HG03558 (cell line): ENCODE measurements around the gene CLIP2.
"Not testable (repeated sequence)": the region's sequence is repeated elsewhere in the genome, so short reads cannot be mapped to it uniquely, and the experiment has no call there.

Source experiments
- ATAC-seq: cut with Tn5 transposase; IDR thresholded peaks from one replicate; pipeline ENCODE4 v1.9.1; 2021; ENCODE audit warnings: moderate number of reproducible peaks; ENCODE audit not compliant: unreplicated experiment; ENCODE audit errors: extremely low read depth

Gene CLIP2

GRCh38 chr7:74325210-74325565 lies 36.0 kb downstream of the CLIP2 start:
- no peak for ATAC-seq

DNA sequence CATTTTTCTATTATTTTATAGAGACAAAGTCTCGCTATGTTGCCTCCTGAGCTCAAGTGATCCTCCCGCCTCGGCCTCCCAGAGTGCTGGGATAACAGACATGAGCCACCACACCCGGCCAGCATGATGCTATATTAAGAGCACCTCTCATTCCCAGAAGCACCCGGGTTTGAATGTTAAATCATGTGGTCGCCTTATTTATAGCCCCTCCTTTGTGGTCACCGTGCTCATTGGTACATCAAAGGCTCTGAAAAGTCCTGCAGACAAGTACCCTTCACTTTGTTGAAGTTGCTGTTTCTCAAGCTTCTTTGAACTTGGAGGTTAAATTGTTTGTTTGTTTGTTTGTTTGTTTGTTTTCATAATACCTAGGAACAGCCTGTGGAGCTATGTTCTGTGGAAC lies 40.0 kb downstream of the CLIP2 start:
- ATAC-seq = no peak

DNA sequence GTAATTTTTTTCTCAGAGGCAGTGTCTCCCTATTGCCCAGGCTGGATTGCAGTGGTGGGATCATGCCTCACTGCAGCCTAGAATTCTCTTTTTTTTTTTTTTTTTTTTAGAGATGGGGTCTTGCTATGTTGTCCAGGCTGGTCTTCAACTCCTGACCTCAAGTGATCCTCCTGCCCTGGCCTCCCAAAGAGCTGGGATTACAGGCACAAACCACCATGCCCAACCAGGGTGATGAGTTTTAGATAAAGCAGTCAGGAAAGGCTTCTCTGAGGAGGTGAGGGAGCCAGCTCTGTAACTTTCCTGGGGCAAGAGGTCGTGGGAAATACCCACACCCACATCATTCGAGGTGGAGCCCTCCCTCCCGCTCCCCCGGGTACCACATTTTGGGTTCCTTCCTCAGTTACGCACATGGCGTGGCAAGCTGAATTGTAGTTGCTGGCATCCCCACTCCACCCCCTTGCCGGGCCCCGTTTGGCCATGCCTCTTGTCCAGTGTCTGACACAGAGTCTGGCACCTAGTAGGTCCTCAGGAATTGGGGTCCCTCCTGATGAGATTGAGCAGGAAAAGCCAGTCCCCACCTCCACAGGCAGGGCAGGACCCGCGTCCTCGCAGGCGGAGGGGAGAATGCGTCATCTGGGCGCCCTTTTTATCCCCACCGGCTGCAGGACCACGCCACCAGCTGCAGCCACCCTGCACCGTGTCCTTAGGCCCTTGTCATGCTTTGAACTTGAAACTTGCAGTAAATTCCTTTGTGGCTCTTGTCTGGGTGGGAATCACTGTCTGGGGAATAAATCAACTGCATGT lies 43.4 kb downstream of the CLIP2 start:
- ATAC-seq = no peak

DNA sequence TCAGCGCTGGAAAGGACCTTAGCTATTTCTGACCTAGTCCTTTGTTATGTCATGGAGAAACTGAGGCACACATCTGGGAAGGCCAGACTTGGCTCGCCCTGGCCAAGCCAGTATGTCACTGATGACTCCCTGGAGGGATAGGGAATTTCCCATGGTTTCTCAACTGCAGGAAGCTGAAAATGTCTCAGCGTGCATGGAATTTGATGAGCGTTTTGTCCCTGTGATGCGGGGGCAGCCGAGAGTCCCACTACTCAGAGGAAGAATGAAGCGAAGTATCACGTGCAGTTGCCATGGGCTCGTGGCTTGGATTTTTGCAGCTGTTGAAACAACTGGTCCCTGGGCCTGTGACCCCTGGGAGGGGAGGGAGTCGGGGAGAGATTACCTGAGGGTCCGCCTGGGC lies 44.8 kb downstream of the CLIP2 start:
- no peak for ATAC-seq

DNA sequence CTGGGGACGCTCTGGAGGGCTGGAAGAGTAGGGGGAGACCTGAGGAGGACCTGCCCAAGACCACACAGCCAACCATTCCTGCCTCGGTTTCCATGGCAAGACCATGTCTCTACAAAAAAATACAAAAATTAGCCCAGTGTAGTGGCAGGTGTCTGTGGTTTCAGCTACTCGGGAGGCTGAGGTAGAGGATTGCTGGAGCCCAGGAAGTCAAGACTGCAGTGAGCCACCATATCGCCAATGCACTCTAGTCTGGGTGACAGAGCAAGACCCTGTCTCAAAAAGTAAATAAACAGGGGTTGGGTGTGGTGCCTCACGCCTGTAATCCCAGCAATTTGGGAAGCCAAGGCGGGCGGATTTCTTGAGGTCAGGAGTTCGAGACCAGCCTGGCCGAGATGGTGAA lies 48.7 kb downstream of the CLIP2 start:
- no peak for ATAC-seq

GRCh38 chr7:74338366-74339108 lies 49.3 kb downstream of the CLIP2 start:
- no peak for ATAC-seq

DNA sequence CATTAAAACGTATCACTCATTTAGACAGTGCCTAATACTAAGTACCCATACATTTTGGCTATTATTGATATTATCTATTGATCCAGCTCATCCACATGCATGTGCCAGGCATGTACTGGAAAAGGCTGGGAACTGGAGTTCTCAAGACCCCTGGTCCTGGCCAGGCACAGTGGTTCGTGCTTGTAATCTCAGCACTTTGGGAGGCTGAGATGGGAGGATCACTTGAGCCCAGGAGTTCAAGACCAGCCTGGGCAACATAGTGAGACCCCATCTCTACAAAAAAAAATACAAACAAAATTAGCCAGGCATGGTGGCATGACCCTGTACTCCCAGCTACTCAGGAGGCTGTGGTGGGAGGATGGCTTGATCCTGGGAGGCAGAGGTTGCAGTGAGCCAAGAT lies 50.4 kb downstream of the CLIP2 start:
- ATAC-seq = not testable (repeated sequence)

GRCh38 chr7:74343281-74344131 lies 54.3 kb downstream of the CLIP2 start:
- ATAC-seq = no peak

GRCh38 chr7:74344132-74344496 lies 54.9 kb downstream of the CLIP2 start:
- ATAC-seq = no peak

DNA sequence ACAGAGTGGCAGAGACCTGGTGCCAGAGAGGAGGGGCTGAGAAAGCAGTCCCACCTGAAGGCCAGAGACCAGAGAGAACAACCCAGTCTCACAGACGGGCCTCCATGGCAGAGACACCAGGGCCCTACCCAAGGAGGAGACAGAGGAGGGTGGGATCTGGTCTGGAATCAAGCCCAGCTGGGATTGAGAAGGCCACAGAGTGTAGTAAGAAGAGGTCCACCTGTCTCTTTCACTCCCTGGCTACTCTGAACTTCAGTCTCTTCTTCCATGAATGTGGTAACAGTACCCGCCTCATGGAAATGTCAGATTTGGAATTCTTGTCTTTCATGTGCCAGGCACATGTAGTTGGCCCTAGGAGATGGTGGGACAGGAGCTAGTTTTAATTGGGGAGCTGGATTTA lies 55.6 kb downstream of the CLIP2 start:
- ATAC-seq = no peak

GRCh38 chr7:74345970-74346369 lies 56.8 kb downstream of the CLIP2 start:
- ATAC-seq = no peak

DNA sequence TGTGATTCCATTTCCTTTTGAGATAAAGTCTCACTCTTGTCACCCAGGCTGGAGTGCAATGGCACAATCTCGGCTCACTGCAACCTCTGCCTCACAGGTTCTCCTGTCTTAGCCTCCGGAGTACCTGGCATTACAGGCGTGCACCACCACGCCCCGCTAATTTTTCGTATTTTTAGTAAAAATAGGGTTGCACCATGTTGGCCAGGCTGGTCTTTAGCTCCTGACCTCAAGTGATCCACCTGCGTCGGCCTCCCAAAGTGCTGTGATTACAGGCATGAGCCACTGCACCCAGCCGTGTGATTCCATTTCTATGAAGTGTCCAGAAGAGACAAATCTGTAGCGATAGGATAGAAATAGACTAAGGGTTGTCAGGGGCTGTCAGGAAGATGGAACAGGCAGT lies 60.4 kb downstream of the CLIP2 start:
- ATAC-seq = no peak

- ATAC-seq = no peak
These were observed 61.5 kb downstream of the CLIP2 start for GRCh38 chr7:74350751-74351150.

- ATAC-seq = no peak
These were observed 62.6 kb downstream of the CLIP2 start for GRCh38 chr7:74351836-74352235.

- ATAC-seq = not testable (repeated sequence)
These were observed 63.4 kb downstream of the CLIP2 start for GRCh38 chr7:74352551-74353138.

DNA sequence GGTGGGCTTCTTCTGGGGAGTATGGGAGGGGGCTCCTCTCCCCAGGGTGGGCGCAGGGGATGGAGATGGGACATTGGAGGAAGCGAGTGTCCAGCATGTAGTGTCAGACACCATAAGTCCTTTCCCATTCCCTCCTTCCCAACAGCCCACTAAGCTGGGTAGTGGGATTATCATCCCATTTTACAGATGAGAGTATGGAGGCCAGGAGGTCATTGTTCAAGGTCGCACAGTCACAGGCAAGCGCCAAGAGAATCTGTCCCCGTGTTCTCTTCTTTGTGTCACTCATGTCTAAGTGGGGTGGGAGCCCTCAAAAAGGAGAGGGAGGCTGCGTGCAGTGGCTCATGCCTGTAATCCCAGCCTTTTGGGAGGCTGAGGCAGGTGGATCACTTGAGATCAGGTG lies 64.8 kb downstream of the CLIP2 start:
- no peak for ATAC-seq

DNA sequence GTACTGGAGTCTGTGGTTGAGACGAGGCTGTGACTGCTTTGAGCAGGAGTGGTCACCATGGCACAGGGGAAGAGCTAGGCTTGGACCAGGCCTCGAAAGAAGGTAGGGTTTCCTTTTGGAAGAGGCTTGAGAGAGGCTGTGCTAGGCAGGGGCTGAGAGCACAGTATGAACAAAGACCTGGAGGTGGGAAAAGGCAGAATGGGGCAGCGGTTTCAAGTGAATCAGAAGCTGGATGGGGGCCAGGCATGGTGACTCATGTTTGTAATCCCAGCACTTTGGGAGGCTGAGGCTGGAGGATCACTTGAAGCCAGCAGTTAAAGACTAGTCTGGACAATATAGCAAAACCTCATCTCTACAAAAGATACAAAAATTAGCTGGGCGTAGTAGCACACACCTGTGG lies 65.9 kb downstream of the CLIP2 start:
- ATAC-seq = no peak

DNA sequence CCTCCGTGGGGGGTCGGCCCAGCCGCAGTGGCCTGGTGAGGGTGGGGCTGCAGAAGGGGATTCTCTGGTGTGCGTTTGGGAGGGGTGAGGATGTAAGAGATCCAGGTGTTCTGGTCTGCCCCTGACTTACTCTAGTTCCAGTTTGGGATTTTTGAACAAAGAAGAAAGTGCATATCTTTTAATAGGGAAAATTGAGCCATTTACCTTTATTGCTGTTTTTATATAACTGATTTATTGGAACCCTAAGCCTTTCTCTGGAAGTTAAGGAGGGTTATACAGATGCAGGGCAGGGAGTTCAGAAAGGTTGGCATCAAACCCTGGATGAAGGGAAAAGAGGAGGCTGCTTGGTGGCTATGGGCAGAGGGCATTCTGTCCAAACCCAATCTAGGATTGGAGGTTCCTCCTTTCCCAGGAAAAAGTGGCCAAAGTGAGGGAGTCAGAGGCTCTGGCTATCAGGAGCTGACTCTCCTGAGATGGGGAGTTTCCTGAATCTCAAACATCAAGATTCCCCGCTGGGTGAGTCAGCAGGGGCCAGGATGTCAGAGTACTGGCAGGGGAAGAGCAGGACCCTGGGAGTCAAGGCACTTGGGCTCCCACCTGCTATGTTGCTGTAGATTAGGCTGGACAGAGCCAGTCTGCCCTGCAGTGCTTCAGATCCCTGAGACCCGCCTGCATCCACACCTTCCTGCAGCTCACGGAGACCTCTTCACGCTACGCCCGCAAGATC lies 67.5 kb downstream of the CLIP2 start:
- no peak for ATAC-seq

GRCh38 chr7:74360008-74360407 lies 70.8 kb downstream of the CLIP2 start:
- no peak for ATAC-seq

DNA sequence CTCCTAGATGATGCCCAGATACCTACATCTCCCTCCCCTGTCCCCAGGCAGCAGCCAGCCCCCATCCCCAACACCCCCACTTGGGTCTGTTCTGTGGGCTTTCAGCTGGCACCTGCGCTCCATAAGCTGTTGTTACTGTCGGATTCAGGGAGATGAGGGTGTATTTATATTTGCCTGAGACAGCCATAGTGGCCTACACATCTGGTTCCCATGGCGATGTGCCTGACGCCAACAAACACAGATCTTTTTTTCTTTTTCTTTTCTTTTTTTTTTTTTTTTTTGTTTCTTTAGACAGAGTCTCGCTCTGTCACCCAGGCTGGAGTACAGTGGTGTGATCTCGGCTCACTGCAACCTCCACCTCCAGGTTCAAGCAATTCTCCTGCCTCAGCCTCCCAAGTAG lies 73.1 kb downstream of the CLIP2 start:
- no peak for ATAC-seq
